ENCODE measurements around the gene ARHGAP12.
A peak's percentile ranks its signal among the peaks of the same experiment; 100 is the strongest.

Gene ARHGAP12

GRCh38 chr10:31928549-31929260 lies at the start of gene ARHGAP12:
Gene ARHGAP12, minus strand, starts transcription at chr10:31928831. Its CDS starts 19,976 bp downstream, at chr10:31908855.
- no peaks in the 10 kb centered on the region for H3K27me3 ChIP-seq (ENCODE audit: insufficient read depth, poor library complexity, severe bottlenecking)
- H3K36me3 ChIP-seq (ENCODE audit: low read depth): no peaks in the 10 kb centered on the region
- H3K4me1 ChIP-seq (ENCODE audit: insufficient read depth, poor library complexity, severe bottlenecking): peaks cover 17% of the 10 kb centered on the region
- peak within 1 kb of the TSS; percentile 85 for H3K4me3 ChIP-seq (ENCODE audit: severe bottlenecking)
- ATAC-seq (ENCODE audit: low read depth) (peak; percentile 68), DNase-seq (ENCODE audit: low spot score) (peak; percentile 79)
- peak within 1 kb of the TSS; percentile 73 for H3K27ac ChIP-seq (ENCODE audit: poor library complexity, severe bottlenecking)
- TF ChIP-seq CTCF (IDR thresholded peaks at IDR 0.05; ENCODE audit: poor library complexity, severe bottlenecking): no peak
- H3K9me3 ChIP-seq (ENCODE audit: severe bottlenecking): no peaks in the 10 kb centered on the region

DNA sequence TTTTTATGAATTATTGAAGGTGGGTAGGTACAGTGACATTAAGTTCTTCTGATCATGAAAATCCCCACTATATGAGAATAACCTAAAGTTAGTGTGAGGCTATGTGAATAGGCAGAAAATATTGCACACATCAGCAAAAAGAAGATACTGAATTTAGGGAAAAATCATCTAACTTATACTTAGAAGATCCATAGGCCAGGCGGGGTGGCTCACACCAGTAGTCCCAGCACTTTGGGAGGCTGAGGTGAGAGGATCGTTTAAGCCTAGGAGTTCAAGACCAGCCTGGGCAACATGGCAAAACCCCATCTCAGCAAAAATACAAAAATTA lies 49.5 kb upstream of the ARHGAP12 start:
- no peaks in the 10 kb centered on the region for H3K36me3 ChIP-seq (ENCODE audit: low read depth)
- no peak for ATAC-seq (ENCODE audit: low read depth)
- no peak for TF ChIP-seq CTCF (IDR thresholded peaks at IDR 0.05; ENCODE audit: poor library complexity, severe bottlenecking)
- no peak for DNase-seq (ENCODE audit: low spot score)
- no peaks in the 10 kb centered on the region for H3K27me3 ChIP-seq (ENCODE audit: insufficient read depth, poor library complexity, severe bottlenecking)
- no peak overlapping the region for H3K4me3 ChIP-seq (ENCODE audit: severe bottlenecking)
- H3K27ac ChIP-seq (ENCODE audit: poor library complexity, severe bottlenecking): no peak overlapping the region
- H3K9me3 ChIP-seq (ENCODE audit: severe bottlenecking): no peaks in the 10 kb centered on the region
- no peaks in the 10 kb centered on the region for H3K4me1 ChIP-seq (ENCODE audit: insufficient read depth, poor library complexity, severe bottlenecking)

- Histone ChIP-seq H3K27me3 (ENCODE audit: insufficient read depth, poor library complexity, severe bottlenecking) (no peaks in the 10 kb centered on the region), H3K4me3 (ENCODE audit: severe bottlenecking) (no peak overlapping the region), H3K36me3 (ENCODE audit: low read depth) (no peaks in the 10 kb centered on the region), H3K4me1 (ENCODE audit: insufficient read depth, poor library complexity, severe bottlenecking) (no peaks in the 10 kb centered on the region), H3K27ac (ENCODE audit: poor library complexity, severe bottlenecking) (no peak overlapping the region), H3K9me3 (ENCODE audit: severe bottlenecking) (no peaks in the 10 kb centered on the region)
- ATAC-seq (ENCODE audit: low read depth): peak; percentile 74
- TF ChIP-seq CTCF (IDR thresholded peaks at IDR 0.05; ENCODE audit: poor library complexity, severe bottlenecking): no peak
- no peak for DNase-seq (ENCODE audit: low spot score)
These were observed 49.0 kb upstream of the ARHGAP12 start for GRCh38 chr10:31977440-31978155.

DNA sequence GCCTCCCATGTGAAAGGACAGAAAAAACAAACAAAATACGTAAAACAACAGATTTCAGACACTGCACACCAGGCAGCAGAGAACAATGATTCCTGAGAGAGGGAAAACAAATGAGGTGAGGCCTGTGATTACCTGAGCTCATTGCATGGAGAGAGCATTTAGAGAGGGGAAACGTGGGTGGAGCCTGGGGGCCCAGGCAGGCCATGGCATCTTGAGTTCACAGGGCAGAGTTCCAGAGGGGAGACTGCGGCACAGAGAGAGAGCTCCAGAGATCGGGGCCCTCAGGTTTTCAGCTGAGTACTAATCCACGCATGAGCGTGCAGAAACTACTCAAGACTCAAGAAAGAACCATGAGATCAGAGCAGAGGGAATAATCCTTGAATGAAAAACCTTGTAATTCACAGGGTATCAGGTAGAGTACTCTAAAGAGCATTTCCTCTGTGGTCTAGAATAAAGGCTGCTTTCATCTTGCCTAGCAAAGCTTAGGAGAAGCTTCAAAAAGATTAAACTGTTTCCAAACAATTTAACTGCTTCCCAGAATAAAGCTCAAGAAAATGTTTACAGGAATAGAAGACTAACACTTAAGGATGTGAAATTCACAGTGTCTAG lies 46.6 kb upstream of the ARHGAP12 start:
- H3K4me3 ChIP-seq (ENCODE audit: severe bottlenecking): no peak overlapping the region
- no peaks in the 10 kb centered on the region for H3K4me1 ChIP-seq (ENCODE audit: insufficient read depth, poor library complexity, severe bottlenecking)
- H3K27me3 ChIP-seq (ENCODE audit: insufficient read depth, poor library complexity, severe bottlenecking): no peaks in the 10 kb centered on the region
- ATAC-seq (ENCODE audit: low read depth) (no peak), DNase-seq (ENCODE audit: low spot score) (no peak)
- no peak for TF ChIP-seq CTCF (IDR thresholded peaks at IDR 0.05; ENCODE audit: poor library complexity, severe bottlenecking)
- H3K27ac ChIP-seq (ENCODE audit: poor library complexity, severe bottlenecking): no peak overlapping the region
- H3K9me3 ChIP-seq (ENCODE audit: severe bottlenecking): no peaks in the 10 kb centered on the region
- H3K36me3 ChIP-seq (ENCODE audit: low read depth): no peaks in the 10 kb centered on the region
